ENCODE data around the gene TLL2. TPM values are rescaled to one million over a fixed set of nuclear protein-coding genes. Genes with fewer than 3 reads are reported as not detected.

TLL2 gene
- total RNA-seq, 2 experiments from 2014 or later = 0.09 to 0.18 TPM

DNA sequence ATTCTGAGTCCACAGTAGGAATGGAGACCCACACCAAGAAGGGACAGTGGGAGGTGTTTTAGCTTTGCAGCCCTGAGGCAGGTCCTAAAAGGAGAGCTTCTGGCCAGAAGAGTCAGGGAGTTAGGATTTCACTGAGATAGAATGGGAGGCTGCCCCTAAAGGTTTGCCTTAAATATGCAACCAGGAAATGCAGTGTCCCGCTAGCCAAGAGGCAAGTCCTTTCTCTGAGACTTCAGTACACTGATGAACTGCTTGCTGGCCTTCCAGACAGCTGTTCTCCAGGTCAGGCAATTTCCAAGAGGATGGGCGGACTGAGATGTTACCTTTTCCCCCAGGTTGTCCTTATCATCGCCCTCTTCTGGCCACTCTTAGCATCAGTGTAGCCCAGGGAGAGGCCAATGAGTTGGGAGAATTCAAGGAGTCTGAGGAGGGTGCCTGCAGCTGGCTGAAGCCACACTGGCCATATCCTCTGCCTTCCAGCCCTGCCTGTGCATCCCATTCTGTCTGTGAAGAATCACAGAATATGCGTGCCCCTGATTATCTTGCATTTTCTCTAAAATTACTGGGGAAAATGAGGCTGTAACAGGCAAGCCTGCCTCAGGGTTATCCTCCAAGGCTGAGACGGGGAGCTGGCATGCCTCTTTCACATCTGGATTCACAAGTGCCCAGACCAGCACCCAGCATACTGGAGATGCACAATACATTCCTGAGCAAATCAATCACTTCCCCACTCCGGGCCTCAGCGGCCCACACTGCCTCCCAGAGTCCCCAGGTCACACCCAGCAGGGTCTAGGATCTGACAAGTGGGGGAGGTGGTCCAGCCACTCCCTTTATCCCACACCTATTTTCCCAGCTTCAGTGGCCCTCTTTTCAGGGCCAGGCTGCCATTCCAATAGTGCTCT lies 2.4 kb downstream of the TLL2 start:
- H3K27ac Mint-ChIP-seq = no peak overlapping the region
- CTCF ChIA-PET = interaction anchor here (0.8 to 4.9 kb wide), 10 partner anchors 9 to 141 kb away, joined by 3 to 33 read pairs (median 7); no protein-coding TSS in a partner anchor
- POLR2A ChIA-PET = no interaction called here
- H3K4me3 Mint-ChIP-seq = no peak overlapping the region
- peaks cover 13% of the 10 kb centered on the region for H3K4me1 Mint-ChIP-seq (ENCODE audit: low read depth)
- ATAC-seq (no peak), DNase-seq (peak; percentile 43)
- H3K9me3 Mint-ChIP-seq = no peaks in the 10 kb centered on the region
- TF ChIP-seq, protein P1, sequence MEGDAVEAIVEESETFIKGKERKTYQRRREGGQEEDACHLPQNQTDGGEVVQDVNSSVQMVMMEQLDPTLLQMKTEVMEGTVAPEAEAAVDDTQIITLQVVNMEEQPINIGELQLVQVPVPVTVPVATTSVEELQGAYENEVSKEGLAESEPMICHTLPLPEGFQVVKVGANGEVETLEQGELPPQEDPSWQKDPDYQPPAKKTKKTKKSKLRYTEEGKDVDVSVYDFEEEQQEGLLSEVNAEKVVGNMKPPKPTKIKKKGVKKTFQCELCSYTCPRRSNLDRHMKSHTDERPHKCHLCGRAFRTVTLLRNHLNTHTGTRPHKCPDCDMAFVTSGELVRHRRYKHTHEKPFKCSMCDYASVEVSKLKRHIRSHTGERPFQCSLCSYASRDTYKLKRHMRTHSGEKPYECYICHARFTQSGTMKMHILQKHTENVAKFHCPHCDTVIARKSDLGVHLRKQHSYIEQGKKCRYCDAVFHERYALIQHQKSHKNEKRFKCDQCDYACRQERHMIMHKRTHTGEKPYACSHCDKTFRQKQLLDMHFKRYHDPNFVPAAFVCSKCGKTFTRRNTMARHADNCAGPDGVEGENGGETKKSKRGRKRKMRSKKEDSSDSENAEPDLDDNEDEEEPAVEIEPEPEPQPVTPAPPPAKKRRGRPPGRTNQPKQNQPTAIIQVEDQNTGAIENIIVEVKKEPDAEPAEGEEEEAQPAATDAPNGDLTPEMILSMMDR (IDR thresholded peaks at IDR 0.05) = peak; percentile 59
- H3K27me3 Mint-ChIP-seq = peaks cover 40% of the 10 kb centered on the region
- intact Hi-C loops (cut with micrococcal nuclease) = loop anchor here (5.0 kb wide), 1 partner anchor 114 kb away; no protein-coding TSS in a partner anchor
- no peaks in the 10 kb centered on the region for H3K36me3 Mint-ChIP-seq (ENCODE audit: low read depth)

DNA sequence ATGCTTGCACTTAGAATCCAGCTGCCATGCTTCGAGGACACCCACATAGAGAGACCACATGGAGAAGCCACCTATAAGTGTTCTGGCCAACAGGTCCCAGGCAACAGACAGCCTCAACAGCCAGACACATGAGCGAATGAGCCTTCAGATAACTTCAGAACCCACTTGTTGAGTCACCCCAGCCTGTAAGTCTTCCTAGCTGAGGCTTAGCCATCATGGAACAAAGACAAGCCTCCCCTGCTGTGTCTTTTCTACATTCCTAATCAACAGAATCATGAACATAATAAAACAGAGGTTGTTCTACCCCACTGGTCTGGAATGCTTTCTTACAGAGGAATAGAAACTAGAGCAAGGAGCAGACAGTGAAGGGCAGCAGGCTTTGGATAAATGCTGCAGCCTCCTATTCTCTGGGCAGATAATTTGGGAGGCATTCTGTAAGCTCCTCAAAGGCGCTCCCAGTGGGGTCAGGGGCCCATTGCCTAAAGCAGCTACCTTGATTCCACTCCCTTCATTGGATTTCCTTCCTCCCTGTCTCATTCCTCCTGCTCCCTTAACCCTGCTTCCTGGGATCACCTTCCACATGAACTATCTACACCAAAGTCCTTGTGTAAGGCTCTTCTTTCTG lies 4.6 kb downstream of the TLL2 start:
- Mint-ChIP-seq H3K36me3 (ENCODE audit: low read depth) (no peaks in the 10 kb centered on the region), H3K27me3 (peaks cover 22% of the 10 kb centered on the region), H3K4me1 (ENCODE audit: low read depth) (peaks cover 3% of the 10 kb centered on the region), H3K27ac (no peak overlapping the region), H3K9me3 (no peaks in the 10 kb centered on the region), H3K4me3 (no peak overlapping the region)
- ChIA-PET POLR2A (no interaction called here), CTCF (interaction anchor here (1.0 to 3.0 kb wide), 4 partner anchors 11 to 138 kb away, joined by 3 to 8 read pairs (median 4); no protein-coding TSS in a partner anchor)
- TF ChIP-seq, protein P1 (IDR thresholded peaks at IDR 0.05) = no peak
- DNase-seq = no peak
- ATAC-seq = no peak
- intact Hi-C loops (cut with micrococcal nuclease) = no loop called here

DNA sequence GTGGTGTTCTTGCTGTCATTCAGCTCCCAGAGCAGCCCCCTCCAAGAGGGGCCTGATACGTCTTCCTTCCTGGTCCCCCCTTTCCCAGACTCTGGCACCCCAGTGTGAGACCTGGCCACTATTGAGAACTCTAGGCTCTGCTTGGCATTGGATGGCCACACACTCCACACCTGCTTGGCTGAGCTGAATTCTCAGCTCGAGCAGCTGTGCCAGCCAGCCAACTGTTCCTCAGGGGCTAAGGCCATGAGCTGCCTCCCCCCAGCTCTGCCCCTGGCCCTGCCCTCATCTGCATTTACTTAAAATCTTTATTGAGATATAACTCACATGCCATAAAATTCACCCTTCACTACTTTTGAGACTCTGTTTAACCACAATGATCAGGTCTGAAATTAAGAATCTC lies 6.7 kb downstream of the TLL2 start:
- Mint-ChIP-seq H3K27ac (no peak overlapping the region), H3K27me3 (peaks cover 12% of the 10 kb centered on the region), H3K9me3 (no peaks in the 10 kb centered on the region), H3K4me1 (ENCODE audit: low read depth) (peaks cover 1% of the 10 kb centered on the region), H3K4me3 (no peak overlapping the region), H3K36me3 (ENCODE audit: low read depth) (no peaks in the 10 kb centered on the region)
- ATAC-seq (no peak), DNase-seq (no peak)
- intact Hi-C loops (cut with micrococcal nuclease) = no loop called here
- CTCF ChIA-PET = interaction anchor here (1.0 kb wide), 1 partner anchor 132 kb away, joined by 3 read pairs; no protein-coding TSS in a partner anchor
- POLR2A ChIA-PET = no interaction called here
- TF ChIP-seq, protein P1 (IDR thresholded peaks at IDR 0.05) = no peak

DNA sequence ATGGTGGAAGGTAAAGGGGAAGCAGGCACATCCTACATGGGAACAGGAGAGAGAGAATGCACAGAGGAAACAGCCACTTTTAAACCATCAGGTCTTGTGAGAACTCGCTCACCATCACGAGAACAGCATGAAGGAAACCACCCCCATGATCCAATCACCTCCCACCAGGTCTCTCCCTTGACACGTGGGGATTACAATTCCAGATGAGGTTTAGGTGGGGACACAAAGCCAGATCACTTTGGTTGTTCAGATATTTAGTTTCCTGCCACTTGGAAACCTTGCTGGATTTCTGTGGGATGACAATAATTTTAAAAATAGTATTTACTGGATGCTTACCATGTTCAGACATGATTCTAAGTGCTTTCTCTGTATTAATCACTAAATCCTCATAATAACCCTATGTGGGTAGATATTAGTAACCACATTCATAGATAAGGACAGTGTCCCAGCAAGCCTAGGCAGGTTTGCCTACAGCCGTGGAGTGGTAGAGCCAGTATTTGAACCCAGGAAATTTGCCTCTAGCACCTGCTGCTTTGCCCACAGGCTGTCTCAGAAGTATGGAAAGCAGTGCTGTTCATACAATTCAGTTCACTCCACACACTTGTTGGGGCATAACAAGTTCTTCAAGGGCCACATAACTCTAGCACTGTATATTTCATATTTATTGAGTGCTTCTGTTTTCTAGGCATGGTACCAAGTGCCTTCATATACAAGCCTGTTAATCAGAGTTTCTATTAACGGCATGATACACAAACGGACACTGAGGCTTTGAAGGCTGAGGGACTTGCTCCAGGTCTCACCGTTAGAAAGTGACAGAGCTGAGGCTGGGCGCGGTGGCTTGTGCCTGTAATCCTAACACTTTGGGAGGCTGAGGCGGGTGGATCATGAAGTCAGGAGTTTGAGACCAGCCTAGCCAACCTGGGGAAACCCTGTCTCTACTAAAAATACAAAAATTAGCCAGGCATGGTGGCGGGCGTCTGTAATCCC lies 8.3 kb downstream of the TLL2 start:
- TF ChIP-seq, protein P1 (IDR thresholded peaks at IDR 0.05) = no peak
- Mint-ChIP-seq H3K27ac (no peak overlapping the region), H3K4me1 (ENCODE audit: low read depth) (no peaks in the 10 kb centered on the region), H3K36me3 (ENCODE audit: low read depth) (no peaks in the 10 kb centered on the region), H3K4me3 (no peak overlapping the region), H3K27me3 (peaks cover under 1% of the 10 kb centered on the region), H3K9me3 (no peaks in the 10 kb centered on the region)
- ATAC-seq = no peak
- POLR2A ChIA-PET = no interaction called here
- no peak for DNase-seq
- CTCF ChIA-PET = no interaction called here
- intact Hi-C loops (cut with micrococcal nuclease) = no loop called here

All from activated CD8-positive, alpha-beta T cell treated with anti-CD3 and anti-CD28 coated beads for 36 hours (primary cell).